GM23248 (cell line): Measurements from ENCODE around the gene ARHGEF25. TPM values are rescaled to one million over a fixed set of nuclear protein-coding genes. Genes with fewer than 3 reads are reported as not detected.

Experiments
- DNase-seq: peaks from one replicate; pipeline ENCODE4 v3.0.0-alpha.2; 2015
- H2AFZ ChIP-seq: fragments of 200-600 bp; sonication (generic); 2 replicates; pipeline ENCODE4 v1.6.1; 2016; ENCODE audit warnings: antibody characterized with exemption
- H3F3A ChIP-seq: fragments of 200-600 bp; sonication (generic); 2 replicates; pipeline ENCODE4 v1.6.1; 2016; ENCODE audit warnings: mild to moderate bottlenecking, antibody characterized with exemption, mixed run types; ENCODE audit not compliant: insufficient read depth
- H3K27ac ChIP-seq: fragments of 200-600 bp; sonication (generic); 2 replicates; pipeline ENCODE4 v1.5.1; 2016; ENCODE audit warnings: mild to moderate bottlenecking
- H3K27me3 ChIP-seq: fragments of 200-600 bp; sonication (generic); replicated peaks from 2 replicates; pipeline ENCODE4 v1.6.1; 2016; ENCODE audit warnings: mild to moderate bottlenecking; ENCODE audit not compliant: insufficient read depth
- H3K36me3 ChIP-seq: fragments of 200-600 bp; sonication (generic); 2 replicates; pipeline ENCODE4 v1.6.1; 2016; ENCODE audit warnings: low read depth, mild to moderate bottlenecking
- H3K4me1 ChIP-seq: fragments of 200-600 bp; sonication (generic); 2 replicates; pipeline ENCODE4 v1.6.1; 2016; ENCODE audit warnings: mild to moderate bottlenecking; ENCODE audit not compliant: insufficient read depth
- H3K4me2 ChIP-seq: fragments of 200-600 bp; sonication (generic); one replicate; pipeline ENCODE4 v1.6.1; 2016; ENCODE audit warnings: mild to moderate bottlenecking; ENCODE audit not compliant: unreplicated experiment
- H3K4me3 ChIP-seq: fragments of 200-600 bp; sonication (generic); 2 replicates; pipeline ENCODE4 v1.5.1; 2016; ENCODE audit warnings: mild to moderate bottlenecking
- H3K79me2 ChIP-seq: fragments of 200-600 bp; sonication (generic); 2 replicates; pipeline ENCODE4 v1.6.1; 2016; ENCODE audit warnings: mild to moderate bottlenecking; ENCODE audit not compliant: insufficient read depth
- H3K9ac ChIP-seq: fragments of 200-600 bp; sonication (generic); 2 replicates; pipeline ENCODE4 v1.6.1; 2016; ENCODE audit warnings: mild to moderate bottlenecking
- H3K9me2 ChIP-seq: fragments of 200-600 bp; sonication (generic); 2 replicates; pipeline ENCODE4 v1.6.1; 2016; ENCODE audit warnings: mixed run types, mild to moderate bottlenecking, moderate library complexity; ENCODE audit not compliant: insufficient read depth
- H3K9me3 ChIP-seq: fragments of 200-600 bp; sonication (generic); one replicate; pipeline ENCODE4 v1.6.1; 2017; ENCODE audit warnings: low read depth
- H4K20me1 ChIP-seq: fragments of 200-600 bp; sonication (generic); 2 replicates; pipeline ENCODE4 v1.6.0; 2016; ENCODE audit not compliant: insufficient read depth
- EZH2 ChIP-seq: fragments of 200-600 bp; sonication (generic); IDR thresholded peaks from 2 replicates; pipeline ENCODE4 v1.6.1; 2018; ENCODE audit warnings: antibody characterized with exemption, mild to moderate bottlenecking; ENCODE audit not compliant: insufficient read depth, poor library complexity, severe bottlenecking
- EZH2phosphoT487 ChIP-seq: fragments of 200-600 bp; sonication (generic); IDR thresholded peaks from 2 replicates; pipeline ENCODE4 v1.6.1; 2018; ENCODE audit warnings: antibody characterized with exemption, moderate library complexity, mild to moderate bottlenecking, low read depth; ENCODE audit not compliant: insufficient read depth
- WGBS, 2 experiments: methylation state at CpG; one replicate each; pipeline ENCODE4 v1.1.6; 2015 to 2017; ENCODE audit warnings: low lambda C conversion rate in 2 of 2, low coverage in 1 of 2; ENCODE audit errors: missing lambda C conversion rate in 2 of 2; 5-methylcytosine and 5-hydroxymethylcytosine counted together
- in situ Hi-C: fragments of 300-500 bp; cut with MboI; formaldehyde crosslinking; loops from 2 replicates; pipeline ENCODE4 v1.15.0; 2020
- polyA plus RNA-seq: library from polyadenylated mRNA; unstranded; fragments of >200 nt; fragmentation: Nextera tagmentation; extraction: Ambion mirVana; gene quantifications from 2 replicates; pipeline ENCODE4 v1.2.1, GENCODE V29; 2016
- total RNA-seq: library from RNA; depleted of rRNA; stranded (reverse); fragments of >200 nt; shearing (Covaris generic); gene quantifications from 2 replicates; pipeline ENCODE4 v1.2.3, GENCODE V29; 2014

ARHGEF25 gene
- total and polyA plus RNA-seq, 2 experiments from 2014 or later: 0.60 to 24.2 TPM

GRCh38 chr12:57628280-57629191 is 17.3 kb downstream of the ARHGEF25 start:
- no peaks in the 10 kb centered on the region for H3K79me2 ChIP-seq
- no peaks in the 10 kb centered on the region for H3K27me3 ChIP-seq
- H3K9me3 ChIP-seq: no peaks in the 10 kb centered on the region
- H3K9ac ChIP-seq: no peak overlapping the region
- no peak overlapping the region for H3K4me3 ChIP-seq
- 93 to 94% methylated on average over 28 to 29 of the region's 29 CpGs for WGBS, 2 experiments
- H3F3A ChIP-seq: no peaks in the 10 kb centered on the region
- H2AFZ ChIP-seq: no peak overlapping the region
- peaks cover 5% of the 10 kb centered on the region for H3K4me1 ChIP-seq
- no peaks in the 10 kb centered on the region for H3K9me2 ChIP-seq
- H3K36me3 ChIP-seq: no peaks in the 10 kb centered on the region
- TF ChIP-seq EZH2phosphoT487 (no peak), EZH2 (no peak)
- no peak for DNase-seq
- H3K27ac ChIP-seq: no peak overlapping the region
- in situ Hi-C loops: no loop called here
- no peak overlapping the region for H3K4me2 ChIP-seq
- H4K20me1 ChIP-seq: no peaks in the 10 kb centered on the region

- Histone ChIP-seq H3K4me1 (peaks cover 6% of the 10 kb centered on the region), H3K4me2 (no peak overlapping the region), H3F3A (no peaks in the 10 kb centered on the region), H3K4me3 (no peak overlapping the region), H3K27ac (no peak overlapping the region), H2AFZ (no peak overlapping the region), H4K20me1 (no peaks in the 10 kb centered on the region), H3K36me3 (no peaks in the 10 kb centered on the region), H3K9me2 (no peaks in the 10 kb centered on the region), H3K79me2 (no peaks in the 10 kb centered on the region), H3K27me3 (no peaks in the 10 kb centered on the region), H3K9ac (no peak overlapping the region), H3K9me3 (no peaks in the 10 kb centered on the region)
- no peak for TF ChIP-seq EZH2phosphoT487
- no peak for TF ChIP-seq EZH2
- 84 to 86% methylated on average over 5 of the region's 5 CpGs for WGBS, 2 experiments
- DNase-seq: no peak
- in situ Hi-C loops: no loop called here
These were observed 18.7 kb downstream of the ARHGEF25 start for GRCh38 chr12:57629897-57630471.

- DNase-seq: no peak
- no peaks in the 10 kb centered on the region for H3K79me2 ChIP-seq
- no peaks in the 10 kb centered on the region for H3K9me2 ChIP-seq
- H3K9ac ChIP-seq: no peak overlapping the region
- H3F3A ChIP-seq: no peaks in the 10 kb centered on the region
- H3K4me3 ChIP-seq: no peak overlapping the region
- no peak overlapping the region for H2AFZ ChIP-seq
- no peak overlapping the region for H3K4me2 ChIP-seq
- no peaks in the 10 kb centered on the region for H3K27me3 ChIP-seq
- no peaks in the 10 kb centered on the region for H3K9me3 ChIP-seq
- no peak overlapping the region for H3K27ac ChIP-seq
- in situ Hi-C loops: no loop called here
- no peaks in the 10 kb centered on the region for H3K36me3 ChIP-seq
- peaks cover 6% of the 10 kb centered on the region for H3K4me1 ChIP-seq
- H4K20me1 ChIP-seq: no peaks in the 10 kb centered on the region
- 80 to 82% methylated on average over 6 of the region's 6 CpGs for WGBS, 2 experiments
- TF ChIP-seq EZH2: no peak
- no peak for TF ChIP-seq EZH2phosphoT487
These were observed 19.7 kb downstream of the ARHGEF25 start for GRCh38 chr12:57630891-57631433.

- WGBS, 2 experiments: 41 to 45% methylated on average over 24 to 26 of the region's 26 CpGs
- no peaks in the 10 kb centered on the region for H3F3A ChIP-seq
- in situ Hi-C loops: no loop called here
- no peak for TF ChIP-seq EZH2
- TF ChIP-seq EZH2phosphoT487: no peak
- no peaks in the 10 kb centered on the region for H3K36me3 ChIP-seq
- H3K9me2 ChIP-seq: no peaks in the 10 kb centered on the region
- H3K9me3 ChIP-seq: no peaks in the 10 kb centered on the region
- H4K20me1 ChIP-seq: no peaks in the 10 kb centered on the region
- H3K79me2 ChIP-seq: no peaks in the 10 kb centered on the region
- H3K9ac ChIP-seq: no peak overlapping the region
- H3K4me2 ChIP-seq: peak overlapping the region; percentile 85
- peaks cover 6% of the 10 kb centered on the region for H3K4me1 ChIP-seq
- H3K27ac ChIP-seq: no peak overlapping the region
- H2AFZ ChIP-seq: peak overlapping the region; percentile 86
- DNase-seq: no peak
- H3K4me3 ChIP-seq: peak overlapping the region; percentile 80
- no peaks in the 10 kb centered on the region for H3K27me3 ChIP-seq
These were observed 20.4 kb downstream of the ARHGEF25 start for GRCh38 chr12:57631566-57632072.
